HG03196 (cell line): Measurements from ENCODE around the gene MZT2A.
"Not testable (repeated sequence)": the region's sequence is repeated elsewhere in the genome, so short reads cannot be mapped to it uniquely, and the experiment has no call there.

Experiments used
- ATAC-seq: cut with Tn5 transposase; IDR thresholded peaks from one replicate; pipeline ENCODE4 v1.9.1; 2021; ENCODE audit not compliant: unreplicated experiment

The MZT2A gene

DNA sequence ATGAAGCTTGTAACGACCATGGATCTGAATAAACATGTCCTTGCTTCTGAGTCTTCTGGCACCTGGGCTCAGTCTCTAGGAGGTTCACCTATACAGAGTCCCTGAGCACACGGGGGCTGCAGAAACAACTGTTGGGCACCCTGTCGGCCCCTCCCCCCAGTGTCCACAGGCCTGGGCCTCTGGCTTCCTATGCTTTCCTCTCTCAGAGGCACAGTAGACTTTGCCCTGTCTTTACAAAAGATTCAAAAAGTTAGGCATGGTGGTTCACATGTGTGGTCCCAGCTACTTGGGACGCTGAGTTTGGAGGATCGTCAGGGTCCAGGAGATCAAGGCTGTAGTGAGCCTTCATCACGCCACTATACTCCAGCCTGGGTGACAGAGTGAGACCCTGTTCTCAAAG lies 29.3 kb upstream of the MZT2A start:
- not testable (repeated sequence) for ATAC-seq

- no peak for ATAC-seq
Measured at GRCh38 chr2:131520526-131520925, 28.3 kb upstream of the MZT2A start.

GRCh38 chr2:131519871-131520470 lies 27.8 kb upstream of the MZT2A start:
- not testable (repeated sequence) for ATAC-seq

DNA sequence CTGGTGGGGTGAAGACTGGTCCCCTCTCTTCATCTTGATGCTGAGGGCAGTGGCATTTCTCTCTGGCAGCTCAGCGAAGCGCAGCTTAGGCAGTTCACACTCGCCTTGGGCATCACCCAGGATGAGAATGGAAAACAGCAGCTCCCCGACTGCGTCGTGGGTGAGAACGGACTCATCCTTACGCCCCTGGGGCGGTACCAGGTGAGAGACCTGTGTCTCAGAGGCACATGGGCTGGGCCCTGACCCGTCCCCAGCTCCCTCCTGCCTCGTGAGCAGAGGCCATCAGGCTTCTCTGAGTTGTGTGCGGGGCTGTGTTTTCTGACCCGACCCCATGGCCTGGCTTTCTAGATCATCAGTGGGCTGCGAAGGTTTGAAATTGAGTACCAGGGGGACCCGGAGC lies 27.3 kb upstream of the MZT2A start:
- ATAC-seq: no peak

- ATAC-seq: not testable (repeated sequence)
Measured at GRCh38 chr2:131518531-131518930, 26.3 kb upstream of the MZT2A start.

DNA sequence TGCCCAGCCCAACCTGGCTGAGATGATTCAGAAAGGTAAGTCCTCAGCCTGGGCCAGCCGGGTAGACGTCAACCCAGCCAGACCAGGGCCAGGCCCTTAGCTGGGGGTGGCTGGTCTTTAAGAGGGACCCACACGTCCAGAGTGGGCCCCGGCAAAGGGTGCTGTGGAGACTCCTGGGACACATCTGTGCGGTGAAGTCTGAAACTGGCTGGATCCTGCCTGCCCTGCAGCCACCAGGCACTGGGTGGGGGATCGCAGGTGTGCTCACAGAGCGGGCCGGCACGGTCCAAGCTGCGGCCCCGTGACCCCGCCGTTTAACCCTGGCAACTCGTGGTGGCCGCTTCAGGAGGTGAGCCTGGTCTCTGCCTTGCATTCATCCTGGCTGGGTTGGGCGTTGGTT lies 25.7 kb upstream of the MZT2A start:
- not testable (repeated sequence) for ATAC-seq

GRCh38 chr2:131517106-131517831 lies 25.1 kb upstream of the MZT2A start:
- ATAC-seq: no peak

DNA sequence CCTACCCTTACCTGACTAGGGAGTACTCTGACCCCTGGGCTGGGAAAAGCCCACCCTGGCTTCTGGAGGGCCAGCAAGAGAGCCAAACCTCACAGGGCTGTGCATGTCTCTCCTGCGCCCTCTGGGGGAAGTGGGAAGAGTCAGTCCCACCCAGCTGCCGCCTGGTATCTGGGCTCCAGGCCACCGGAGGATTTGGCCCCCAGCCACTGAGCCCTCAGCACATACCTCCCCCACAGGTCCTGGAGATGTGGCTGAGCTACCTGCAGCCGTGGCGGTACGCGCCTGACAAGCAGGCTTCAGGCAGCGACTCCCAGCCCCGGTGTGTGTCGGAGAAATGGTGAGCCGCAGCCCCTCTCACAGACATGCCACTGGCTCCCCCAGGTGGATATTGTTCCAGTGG lies 24.4 kb upstream of the MZT2A start:
- not testable (repeated sequence) for ATAC-seq

GRCh38 chr2:131516011-131516410 lies 23.8 kb upstream of the MZT2A start:
- ATAC-seq: no peak

- peak; percentile 19 for ATAC-seq
Measured at GRCh38 chr2:131515235-131515634, 23.0 kb upstream of the MZT2A start.

DNA sequence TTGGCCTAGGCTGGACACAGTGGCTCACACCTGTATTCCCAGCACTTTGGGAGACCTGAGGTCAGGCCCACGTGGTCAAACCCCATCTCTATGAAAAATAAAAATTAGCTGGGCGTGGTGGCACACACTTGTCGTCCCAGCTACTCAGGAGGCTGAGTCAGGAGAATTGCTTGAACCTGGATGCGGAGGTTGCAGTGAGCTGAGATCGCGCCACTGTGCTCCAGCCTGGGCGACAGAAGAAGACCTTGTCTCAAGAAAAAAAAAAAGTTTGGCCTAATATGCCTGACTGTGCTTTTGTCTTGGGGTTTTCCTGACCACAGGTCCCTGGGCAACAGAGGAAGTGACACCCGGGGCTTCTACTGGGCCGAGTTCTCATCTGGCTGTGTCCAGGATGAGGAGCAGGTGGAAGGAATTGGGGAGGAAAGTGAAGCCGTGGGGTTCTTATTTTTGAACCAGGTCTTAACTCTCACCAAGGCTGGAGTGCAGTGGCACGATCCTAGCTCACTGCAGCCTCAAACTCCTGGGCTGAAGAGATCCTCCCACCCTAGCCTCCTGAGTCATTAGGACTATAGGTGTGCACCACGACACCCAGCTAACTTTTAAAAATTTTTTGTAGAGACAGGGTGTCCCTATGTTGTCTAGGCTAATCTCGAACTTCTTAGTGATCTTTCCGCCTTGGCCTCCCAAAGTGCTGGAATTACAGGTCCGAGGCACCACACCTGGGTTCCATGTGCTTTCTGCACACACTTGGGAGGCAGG lies 22.4 kb upstream of the MZT2A start:
- peak; percentile 61 for ATAC-seq

GRCh38 chr2:131511969-131512870 lies 20.0 kb upstream of the MZT2A start:
- ATAC-seq: not testable (repeated sequence)

DNA sequence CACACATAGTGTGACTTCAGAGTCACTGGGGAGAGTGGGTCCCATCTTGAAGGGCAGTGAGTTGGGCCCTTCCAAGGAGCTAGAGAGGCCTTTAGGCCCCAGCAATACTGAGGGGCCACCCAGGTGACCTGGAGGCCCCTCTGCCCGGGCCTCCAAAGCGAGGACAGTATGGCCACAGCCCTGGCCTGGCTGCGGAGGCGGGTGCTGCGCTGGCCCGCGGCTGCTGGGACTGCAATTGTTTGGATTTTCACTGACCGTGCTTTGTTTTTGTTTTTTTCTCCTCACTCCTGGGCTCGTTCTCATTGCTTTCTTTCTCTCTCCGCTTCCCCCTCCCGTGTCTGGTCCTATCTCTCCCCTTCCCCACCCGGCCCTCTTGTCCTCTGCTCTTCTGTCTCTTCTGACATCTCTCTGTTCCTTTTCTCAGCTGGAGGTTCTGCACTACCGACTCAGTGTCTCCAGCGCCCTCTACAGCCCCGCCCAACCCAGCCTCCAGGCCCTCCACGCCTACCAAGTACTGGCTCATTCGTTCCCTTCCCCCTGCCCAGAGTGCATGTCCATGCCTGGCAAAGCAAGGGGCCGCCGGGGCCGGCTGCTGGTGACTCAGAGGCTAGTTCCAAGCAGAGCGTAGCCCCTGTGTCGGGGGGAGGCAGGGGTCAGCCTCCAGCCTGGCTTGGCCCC lies 19.2 kb upstream of the MZT2A start:
- not testable (repeated sequence) for ATAC-seq

GRCh38 chr2:131509615-131510014 lies 17.4 kb upstream of the MZT2A start:
- ATAC-seq: no peak

- not testable (repeated sequence) for ATAC-seq
Measured at GRCh38 chr2:131504082-131504750, 12.0 kb upstream of the MZT2A start.

- not testable (repeated sequence) for ATAC-seq
Measured at GRCh38 chr2:131503587-131503986, 11.4 kb upstream of the MZT2A start.

- peak; percentile 80 for ATAC-seq
Measured at GRCh38 chr2:131498321-131498973, 6.2 kb upstream of the MZT2A start.

GRCh38 chr2:131495506-131495905 lies 3.3 kb upstream of the MZT2A start:
- ATAC-seq: not testable (repeated sequence)
